ENCODE measurements around the gene PRRX2. TPM values are rescaled to one million over a fixed set of nuclear protein-coding genes. Genes with fewer than 3 reads are reported as not detected.
"Not testable (repeated sequence)": the region's sequence is repeated elsewhere in the genome, so short reads cannot be mapped to it uniquely, and the experiment has no call there.

The PRRX2 gene
- polyA plus RNA-seq, 3 donors from 2014 or later, result 0.18 TPM; not detected in 2

DNA sequence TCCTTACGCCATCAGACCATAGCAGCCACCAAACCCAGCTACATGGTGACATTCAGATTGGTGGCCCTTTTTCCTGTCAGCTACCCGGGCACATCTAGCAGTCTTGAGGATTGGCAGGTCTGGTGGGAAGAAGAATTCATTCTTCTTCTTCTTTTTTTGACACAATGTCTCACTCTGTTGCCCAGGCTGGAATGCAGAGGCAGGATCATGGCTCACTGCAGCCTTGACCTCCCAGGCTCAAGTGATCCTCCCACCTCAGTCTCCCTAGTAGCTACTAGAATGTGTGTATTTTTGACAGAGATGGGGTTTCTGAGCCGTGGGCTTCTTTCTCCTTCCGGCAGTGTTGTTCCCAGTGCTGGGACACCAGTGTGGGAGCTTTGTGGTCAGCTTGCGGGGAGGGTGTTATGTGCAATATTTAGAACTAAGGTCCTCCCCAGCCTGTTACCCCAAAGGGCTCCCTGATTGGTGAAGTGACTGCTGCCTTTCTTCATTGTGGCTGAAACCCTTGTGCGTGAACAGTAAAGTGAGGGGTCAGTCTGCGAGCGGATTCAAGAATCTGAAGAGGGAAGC, 36.1 kb upstream of the PRRX2 start:
- H3K27me3 Mint-ChIP-seq (ENCODE audit: low read depth in 3 of 3), result peaks cover 7 to 28% (median 12%) of the 10 kb centered on the region in 3 donors
- DNase-seq, result no peak
- H3K36me3 Mint-ChIP-seq, result no peaks in the 10 kb centered on the region
- H3K27ac Mint-ChIP-seq, result peak overlapping the region; percentile 23 to 61 (median 48)
- peaks cover 60 to 63% of the 10 kb centered on the region in 2 donors for H3K4me1 Mint-ChIP-seq
- no peaks in the 10 kb centered on the region for H3K9me3 Mint-ChIP-seq
- H3K4me3 Mint-ChIP-seq, result peak overlapping the region in 2 of 5 donors; percentile 8 to 48

DNA sequence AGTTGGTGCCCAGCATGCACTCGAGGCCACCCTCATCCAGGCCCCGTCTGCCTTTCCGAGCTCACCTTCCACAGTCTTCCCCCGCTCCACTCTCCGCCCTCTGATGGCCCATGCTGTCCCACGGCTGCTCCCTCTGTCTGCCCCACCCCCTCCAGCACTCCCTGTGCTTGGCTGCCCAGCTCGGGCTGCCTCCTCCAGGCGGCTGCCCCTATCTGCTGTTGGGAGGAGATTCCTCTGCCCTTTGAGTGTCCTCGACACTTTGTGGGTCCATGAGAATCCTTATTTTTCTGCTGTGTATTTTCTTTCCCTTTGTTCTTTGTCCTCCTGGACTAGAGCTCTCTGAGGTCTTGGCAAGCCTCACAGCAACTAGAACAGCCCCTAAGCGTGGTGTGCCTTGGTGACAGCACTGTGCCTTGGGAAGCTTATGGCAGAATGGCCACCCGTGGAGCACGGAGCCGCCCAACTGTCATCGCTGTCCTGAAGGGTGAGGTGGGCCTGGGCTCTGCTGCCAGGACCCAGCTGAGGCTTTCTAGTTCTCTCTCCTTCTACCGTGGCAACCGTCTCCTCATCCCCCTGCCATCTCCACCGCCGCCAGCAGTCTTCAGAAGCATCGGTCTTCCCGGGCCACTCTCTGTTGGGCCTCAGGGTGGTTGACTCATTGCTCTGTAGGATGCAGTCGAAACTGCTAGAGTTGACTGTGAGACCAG, 34.3 kb upstream of the PRRX2 start:
- Mint-ChIP-seq H3K36me3 (peaks cover 0 to 6% (median 0%) of the 10 kb centered on the region in 3 donors), H3K4me1 (peaks cover 50 to 52% of the 10 kb centered on the region in 2 donors), H3K27me3 (ENCODE audit: low read depth in 3 of 3) (peaks cover 3 to 14% (median 7%) of the 10 kb centered on the region in 3 donors), H3K27ac (peak overlapping the region in 3 of 6 donors; percentile 22 to 49 (median 45)), H3K4me3 (no peak overlapping the region), H3K9me3 (no peaks in the 10 kb centered on the region)
- no peak for DNase-seq

DNA sequence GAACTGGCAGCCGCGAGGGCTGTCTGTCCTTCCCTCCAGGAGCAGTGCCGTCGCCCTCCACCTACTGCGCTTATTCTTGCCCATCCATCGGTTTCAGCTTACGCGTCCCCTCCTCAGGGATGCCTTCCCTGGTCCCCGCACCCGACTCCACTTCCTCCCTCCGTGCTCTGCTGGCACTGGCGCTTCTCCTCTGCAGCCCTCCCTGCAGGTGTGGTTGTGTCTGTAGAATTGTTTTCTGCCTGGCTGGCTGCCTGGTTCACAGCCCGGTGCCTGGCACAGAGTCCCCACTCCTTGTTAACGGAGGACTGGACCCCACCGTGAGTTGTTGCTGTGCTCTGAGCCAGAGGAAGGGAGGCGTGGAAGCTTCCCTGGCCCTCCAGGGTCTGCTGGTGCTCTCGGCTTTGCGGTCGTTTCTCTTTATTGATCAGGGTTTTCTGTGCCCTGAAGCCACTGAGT, 33.7 kb upstream of the PRRX2 start:
- peaks cover 0 to 6% (median 0%) of the 10 kb centered on the region in 3 donors for H3K36me3 Mint-ChIP-seq
- DNase-seq, result no peak
- peaks cover 2 to 10% (median 3%) of the 10 kb centered on the region in 3 donors for H3K27me3 Mint-ChIP-seq (ENCODE audit: low read depth in 3 of 3)
- H3K4me3 Mint-ChIP-seq, result no peak overlapping the region
- H3K4me1 Mint-ChIP-seq, result peaks cover 46% of the 10 kb centered on the region in 2 donors
- H3K9me3 Mint-ChIP-seq, result no peaks in the 10 kb centered on the region
- peak overlapping the region in 2 of 6 donors; percentile 45 to 67 for H3K27ac Mint-ChIP-seq

DNA sequence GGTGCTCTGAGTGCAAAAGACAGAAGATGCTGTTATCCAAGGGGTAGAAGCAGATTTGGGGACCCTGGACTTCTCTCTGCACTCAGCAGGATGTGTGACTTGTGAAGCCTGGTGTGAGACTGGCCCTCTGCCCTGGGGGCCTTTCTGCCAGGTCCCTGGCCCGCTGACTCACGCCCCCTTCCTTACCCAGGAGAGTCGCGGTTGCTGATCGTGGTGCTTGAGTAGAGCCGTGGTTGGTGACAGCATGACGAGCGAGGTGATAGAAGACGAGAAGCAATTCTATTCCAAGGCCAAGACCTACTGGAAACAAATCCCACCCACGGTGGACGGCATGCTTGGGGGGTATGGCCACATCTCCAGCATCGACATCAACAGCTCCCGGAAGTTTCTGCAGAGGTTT, 33.0 kb upstream of the PRRX2 start:
- Mint-ChIP-seq H3K4me3 (no peak overlapping the region), H3K27ac (no peak overlapping the region), H3K36me3 (peaks cover 0 to 6% (median 0%) of the 10 kb centered on the region in 3 donors), H3K9me3 (no peaks in the 10 kb centered on the region), H3K4me1 (peaks cover 38% of the 10 kb centered on the region in 2 donors), H3K27me3 (ENCODE audit: low read depth in 3 of 3) (peaks cover 0 to 4% (median 2%) of the 10 kb centered on the region in 3 donors)
- DNase-seq, result no peak

DNA sequence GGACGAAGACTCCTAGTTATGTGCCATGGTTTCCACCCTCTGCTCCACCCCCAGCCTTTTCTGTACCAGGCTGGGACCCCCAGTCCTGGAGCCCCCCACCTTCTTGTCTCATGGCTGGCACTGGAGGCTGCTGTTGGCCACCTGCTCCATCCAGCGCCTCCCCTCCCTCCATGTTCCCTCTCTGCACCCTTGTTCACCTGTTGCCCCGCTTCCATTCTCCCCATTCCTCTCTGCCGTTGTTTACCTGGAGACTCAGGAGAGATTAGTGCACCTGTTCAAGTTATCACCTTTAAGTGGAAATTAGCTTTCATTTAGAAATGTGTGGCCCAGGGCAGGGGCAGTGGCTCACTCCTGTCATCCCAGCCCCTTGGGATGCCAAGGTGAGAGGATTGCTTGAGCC, 32.2 kb upstream of the PRRX2 start:
- no peak for DNase-seq
- no peak overlapping the region for H3K27ac Mint-ChIP-seq
- H3K36me3 Mint-ChIP-seq, result peaks cover 0 to 10% (median 0%) of the 10 kb centered on the region in 3 donors
- H3K4me3 Mint-ChIP-seq, result no peak overlapping the region
- H3K9me3 Mint-ChIP-seq, result no peaks in the 10 kb centered on the region
- peaks cover 0 to 2% (median 0%) of the 10 kb centered on the region in 3 donors for H3K27me3 Mint-ChIP-seq (ENCODE audit: low read depth in 3 of 3)
- peaks cover 32 to 34% of the 10 kb centered on the region in 2 donors for H3K4me1 Mint-ChIP-seq

DNA sequence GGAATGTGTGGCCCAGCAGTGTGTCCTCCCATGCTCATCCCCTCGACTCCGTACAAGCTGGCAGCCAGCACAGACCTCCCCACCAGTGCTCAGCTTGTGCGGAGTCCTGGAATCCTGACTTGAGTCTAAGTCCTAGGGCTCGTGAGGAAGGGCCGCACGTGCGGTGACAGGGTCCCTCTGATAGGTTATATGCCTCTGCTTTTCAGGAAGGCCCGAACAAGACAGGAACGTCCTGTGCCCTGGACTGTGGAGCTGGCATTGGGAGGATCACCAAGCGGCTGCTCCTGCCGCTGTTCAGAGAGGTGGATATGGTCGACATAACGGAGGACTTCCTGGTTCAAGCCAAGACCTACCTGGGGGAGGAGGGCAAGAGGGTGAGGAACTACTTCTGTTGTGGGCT, 31.6 kb upstream of the PRRX2 start:
- peak overlapping the region in 1 of 6 donors; percentile 53 for H3K27ac Mint-ChIP-seq
- no peak for DNase-seq
- peaks cover 29 to 30% of the 10 kb centered on the region in 2 donors for H3K4me1 Mint-ChIP-seq
- H3K36me3 Mint-ChIP-seq, result peaks cover 0 to 13% (median 0%) of the 10 kb centered on the region in 3 donors
- H3K9me3 Mint-ChIP-seq, result no peaks in the 10 kb centered on the region
- H3K4me3 Mint-ChIP-seq, result no peak overlapping the region
- peaks cover 0 to 2% (median 0%) of the 10 kb centered on the region in 3 donors for H3K27me3 Mint-ChIP-seq (ENCODE audit: low read depth in 3 of 3)

DNA sequence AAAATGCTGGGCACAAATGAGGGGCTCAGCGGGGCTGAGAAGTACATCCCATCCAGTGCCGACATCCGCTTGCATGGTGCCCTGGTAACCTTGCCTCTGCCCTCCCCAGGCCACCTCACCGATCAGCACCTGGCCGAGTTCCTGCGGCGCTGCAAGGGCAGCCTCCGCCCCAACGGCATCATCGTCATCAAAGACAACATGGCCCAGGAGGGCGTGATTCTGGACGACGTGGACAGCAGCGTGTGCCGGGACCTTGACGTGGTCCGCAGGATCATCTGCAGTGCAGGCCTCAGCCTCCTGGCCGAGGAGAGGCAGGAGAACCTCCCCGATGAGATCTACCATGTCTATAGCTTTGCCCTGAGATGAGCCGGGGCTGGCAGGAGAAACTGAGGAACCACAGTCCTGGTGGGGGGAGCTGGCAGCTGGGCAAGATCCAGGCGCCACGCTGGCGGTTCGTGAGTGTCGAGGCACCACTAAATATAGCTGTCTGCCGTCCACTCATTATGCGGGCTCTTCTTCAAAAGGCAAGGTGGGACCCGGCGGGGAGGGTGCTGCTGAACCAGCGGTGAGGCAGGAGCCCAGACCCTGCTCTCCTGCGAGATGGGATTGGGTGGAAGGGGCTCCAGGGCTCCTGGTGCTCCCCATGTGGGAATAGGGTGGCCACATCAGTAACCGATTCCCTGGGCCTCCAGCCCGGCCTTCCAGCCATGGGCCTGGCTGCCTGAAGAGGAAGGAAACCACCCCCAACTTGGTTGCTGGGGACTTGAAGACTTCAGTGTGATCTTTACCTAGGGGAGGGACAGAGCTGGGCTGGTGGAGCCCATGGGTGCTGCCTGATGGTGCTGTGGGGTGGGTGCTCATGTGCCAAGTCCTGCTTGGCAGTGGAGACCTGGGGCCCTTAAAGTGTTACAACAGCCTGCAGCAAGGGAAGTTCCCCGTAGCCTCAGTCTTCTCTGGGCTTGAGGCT, 30.1 kb upstream of the PRRX2 start:
- H3K36me3 Mint-ChIP-seq, result peaks cover 0 to 13% (median 0%) of the 10 kb centered on the region in 3 donors
- no peak overlapping the region for H3K4me3 Mint-ChIP-seq

DNA sequence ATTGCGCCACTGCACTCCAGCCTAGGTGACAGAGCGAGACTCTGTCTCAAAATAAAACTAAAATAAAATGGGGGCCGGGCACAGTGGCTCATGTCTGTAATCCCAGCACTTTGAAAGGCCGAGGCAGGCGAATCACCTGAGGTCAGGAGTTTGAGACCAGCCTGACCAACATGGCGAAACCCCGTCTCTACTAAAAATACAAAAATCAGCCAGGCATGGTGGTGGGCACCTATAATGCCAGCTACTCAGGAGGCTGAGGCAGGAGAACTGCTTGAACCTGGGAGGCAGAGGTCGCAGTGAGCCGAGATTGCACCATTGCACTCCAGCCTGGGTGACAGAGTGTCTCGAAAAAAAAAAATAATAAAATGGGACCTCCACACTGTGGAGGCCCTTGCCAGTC, 29.1 kb upstream of the PRRX2 start:
- not testable (repeated sequence) for H3K27me3 Mint-ChIP-seq (ENCODE audit: low read depth in 3 of 3); H3K4me3 Mint-ChIP-seq; H3K27ac Mint-ChIP-seq; H3K9me3 Mint-ChIP-seq; DNase-seq
- Mint-ChIP-seq H3K36me3 (peaks cover 0 to 13% (median 0%) of the 10 kb centered on the region in 3 donors), H3K4me1 (peaks cover 25 to 26% of the 10 kb centered on the region in 2 donors)

More for the DNA sequence above, 30.1 kb upstream of the PRRX2 start:
- Mint-ChIP-seq H3K27me3 (ENCODE audit: low read depth in 3 of 3) (peaks cover 0 to 4% (median 0%) of the 10 kb centered on the region in 3 donors), H3K4me1 (peaks cover 21 to 24% of the 10 kb centered on the region in 2 donors), H3K9me3 (no peaks in the 10 kb centered on the region), H3K27ac (peak overlapping the region in 1 of 6 donors; percentile 51)
- no peak for DNase-seq

DNA sequence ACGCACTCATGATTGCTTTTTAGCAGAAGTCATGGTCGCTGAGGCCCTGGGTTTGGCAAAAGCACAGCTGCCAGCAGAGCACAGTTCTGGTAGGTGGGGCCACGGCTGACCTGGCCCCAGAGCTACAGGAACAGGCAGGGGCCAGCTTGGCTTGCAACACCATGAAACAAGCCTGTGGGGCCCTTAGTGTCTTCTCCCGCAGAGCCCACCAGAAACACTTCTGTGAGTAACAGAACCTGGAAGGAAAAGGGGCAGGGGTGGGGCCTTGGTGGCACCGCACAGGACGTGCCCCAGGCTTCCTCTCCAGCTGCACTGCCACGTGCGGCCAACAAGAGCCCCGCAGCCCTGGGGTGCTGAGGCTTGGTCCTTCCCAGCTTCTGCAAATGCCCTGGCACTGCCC, 28.3 kb upstream of the PRRX2 start:
- Mint-ChIP-seq H3K4me1 (peaks cover 24 to 28% of the 10 kb centered on the region in 2 donors), H3K27me3 (ENCODE audit: low read depth in 3 of 3) (peaks cover 2 to 6% (median 3%) of the 10 kb centered on the region in 3 donors), H3K9me3 (no peaks in the 10 kb centered on the region), H3K27ac (no peak overlapping the region), H3K36me3 (peaks cover 0 to 13% (median 0%) of the 10 kb centered on the region in 3 donors), H3K4me3 (no peak overlapping the region)
- no peak for DNase-seq

DNA sequence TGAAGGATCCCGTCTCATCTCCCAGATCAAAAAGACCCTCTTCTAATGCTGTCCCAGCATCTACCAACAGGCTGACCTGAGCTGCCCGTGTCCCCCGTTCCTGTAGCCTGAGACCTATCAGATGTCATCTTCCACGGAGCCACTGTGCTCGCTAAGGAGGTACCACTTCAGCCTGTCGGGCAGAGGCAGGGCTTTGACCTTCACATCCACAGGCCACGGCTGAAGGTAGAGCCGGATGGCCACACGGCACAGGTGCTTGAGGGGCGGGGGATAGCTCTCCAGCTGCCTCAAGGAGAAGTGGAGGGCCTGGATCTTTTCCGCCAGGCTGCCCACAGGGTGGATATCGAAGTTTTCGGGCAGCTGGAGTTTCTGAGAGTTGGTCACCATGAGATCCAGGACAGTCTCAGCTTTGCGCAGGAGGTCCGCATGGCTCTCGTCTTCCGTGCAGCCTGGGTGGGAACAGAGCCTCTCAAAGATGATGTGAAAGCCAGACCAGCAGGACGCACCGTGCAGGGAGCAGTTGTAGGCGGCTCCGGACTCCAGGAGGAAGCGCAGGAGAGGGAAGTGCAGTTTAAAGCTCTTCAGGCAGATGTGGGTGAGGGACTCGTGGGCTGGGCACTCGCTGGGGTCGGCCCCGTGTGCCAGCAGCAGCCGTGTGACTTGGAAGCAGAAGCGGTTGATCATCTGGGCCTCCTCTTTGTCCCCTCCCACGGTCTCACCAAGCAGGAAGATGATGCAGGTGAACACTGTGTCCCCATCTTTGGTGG, 27.6 kb upstream of the PRRX2 start:
- DNase-seq, result no peak
- peaks cover 23 to 28% of the 10 kb centered on the region in 2 donors for H3K4me1 Mint-ChIP-seq
- peaks cover 2 to 10% (median 7%) of the 10 kb centered on the region in 3 donors for H3K27me3 Mint-ChIP-seq (ENCODE audit: low read depth in 3 of 3)
- H3K9me3 Mint-ChIP-seq, result no peaks in the 10 kb centered on the region
- H3K27ac Mint-ChIP-seq, result no peak overlapping the region
- H3K36me3 Mint-ChIP-seq, result peaks cover 0 to 13% (median 0%) of the 10 kb centered on the region in 3 donors
- peak overlapping the region in 2 of 5 donors; percentile 17 to 59 for H3K4me3 Mint-ChIP-seq

DNA sequence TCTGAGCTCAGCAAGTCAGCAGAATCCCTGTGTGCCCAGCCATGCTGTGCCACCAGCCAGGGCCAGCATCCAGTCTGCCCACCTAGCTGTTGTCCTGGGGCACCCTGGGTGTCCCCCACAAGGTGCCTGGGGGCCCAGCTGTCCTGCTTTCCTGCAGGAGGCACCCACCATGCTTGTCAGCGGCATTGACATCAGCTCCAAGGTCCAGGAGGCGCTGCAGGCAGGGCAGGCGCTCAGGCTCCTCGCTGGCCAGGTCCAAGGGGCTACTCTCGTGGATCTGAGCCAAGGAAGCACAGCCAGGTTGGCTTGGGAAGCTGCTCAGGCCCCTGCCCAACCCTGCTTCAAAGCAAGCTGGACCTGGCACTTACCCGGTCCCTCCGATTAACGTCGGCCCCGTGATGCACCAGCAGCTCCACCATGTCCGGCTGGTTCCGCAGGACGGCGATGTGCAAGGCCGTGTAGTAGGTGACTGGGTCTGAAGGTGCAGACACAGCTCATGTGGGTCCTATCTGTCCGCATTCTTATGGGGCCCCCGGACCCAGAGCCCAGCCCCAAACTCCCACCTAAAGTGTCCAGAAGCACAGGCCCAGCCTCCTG, 26.3 kb upstream of the PRRX2 start:
- H3K27ac Mint-ChIP-seq, result no peak overlapping the region
- peaks cover 0 to 13% (median 0%) of the 10 kb centered on the region in 3 donors for H3K36me3 Mint-ChIP-seq
- peaks cover 23 to 28% of the 10 kb centered on the region in 2 donors for H3K4me1 Mint-ChIP-seq
- H3K27me3 Mint-ChIP-seq (ENCODE audit: low read depth in 3 of 3), result peaks cover 2 to 10% (median 7%) of the 10 kb centered on the region in 3 donors
- H3K9me3 Mint-ChIP-seq, result no peaks in the 10 kb centered on the region
- peak overlapping the region in 1 of 5 donors; percentile 79 for H3K4me3 Mint-ChIP-seq
- DNase-seq, result no peak

DNA sequence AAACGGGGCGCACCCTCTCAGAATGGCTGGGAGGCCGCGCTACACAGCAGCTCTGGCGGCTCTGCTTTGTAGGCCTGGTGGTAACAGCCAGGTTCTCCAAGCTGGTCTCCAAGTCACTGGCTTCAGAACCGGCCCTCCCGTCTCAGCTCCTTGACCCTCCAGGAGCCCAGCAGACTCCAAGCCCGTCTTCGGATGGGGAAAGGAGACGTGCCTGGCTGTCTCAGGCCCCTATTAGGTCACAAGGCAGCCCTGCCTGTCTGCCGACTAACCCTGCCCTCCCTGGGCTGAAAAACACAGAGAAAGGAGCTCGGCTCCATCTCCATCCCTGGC, 25.7 kb upstream of the PRRX2 start:
- H3K36me3 Mint-ChIP-seq, result peaks cover 0 to 12% (median 0%) of the 10 kb centered on the region in 3 donors
- peak overlapping the region; percentile 51 to 86 (median 83) for H3K4me3 Mint-ChIP-seq

More for the DNA sequence above, 25.7 kb upstream of the PRRX2 start:
- no peak for DNase-seq
- H3K9me3 Mint-ChIP-seq, result no peaks in the 10 kb centered on the region
- H3K4me1 Mint-ChIP-seq, result peaks cover 23 to 28% of the 10 kb centered on the region in 2 donors
- H3K27me3 Mint-ChIP-seq (ENCODE audit: low read depth in 3 of 3), result peaks cover 2 to 10% (median 7%) of the 10 kb centered on the region in 3 donors
- H3K27ac Mint-ChIP-seq, result peak overlapping the region in 1 of 6 donors; percentile 34

Measured in immature natural killer cell (primary cell).